Upper lobe of left lung (tissue), 6 donors: Measurements from ENCODE around the gene PDZD2. TPM values are rescaled to one million over a fixed set of nuclear protein-coding genes. Genes with fewer than 3 reads are reported as not detected.

Experiments used
- ATAC-seq, 2 donors: fragments of 200-7000 bp; cut with Tn5 transposase; one replicate each; pipeline ENCODE4 v1.9.1; 2022; ENCODE audit warnings: mild to moderate bottlenecking in 2 of 2, moderate library complexity in 2 of 2; ENCODE audit not compliant: low FRiP score in 2 of 2
- DNase-seq, 2 donors: peaks; one replicate each; pipeline ENCODE4 v3.0.0-alpha.2; 2019 to 2020
- H3K27ac ChIP-seq, 4 donors: fragments of 200-600 bp; sonication (generic); one replicate each; pipeline ENCODE4 v1.5.1; 2016 to 2019
- H3K27me3 ChIP-seq, 4 donors: fragments of 200-600 bp; sonication (generic); one replicate each; pipeline ENCODE4 v1.5.1; 2017 to 2019
- H3K36me3 ChIP-seq, 4 donors: fragments of 200-600 bp; sonication (generic); one replicate each; pipeline ENCODE4 v1.5.1; 2016 to 2019
- H3K4me1 ChIP-seq, 4 donors: fragments of 200-600 bp; sonication (generic); one replicate each; pipeline ENCODE4 v1.5.1; 2018 to 2019
- H3K4me3 ChIP-seq, 4 donors: fragments of 200-600 bp; sonication (generic); one replicate each; pipeline ENCODE4 v1.5.1; 2017 to 2019; ENCODE audit warnings: mild to moderate bottlenecking in 2 of 4, moderate library complexity in 1 of 4
- H3K9me3 ChIP-seq, 4 donors: fragments of 200-600 bp; sonication (generic); one replicate each; pipeline ENCODE4 v1.5.1; 2018 to 2019
- EP300 ChIP-seq, 4 donors: sonication (generic); formaldehyde crosslinking; IDR thresholded peaks; one replicate each; pipeline ENCODE4 v1.5.1; 2017; ENCODE audit warnings: antibody characterized with exemption in 4 of 4, control low read depth in 2 of 4
- POLR2A ChIP-seq, 4 donors: fragments of 450-650 bp; IDR thresholded peaks; one replicate each; pipeline ENCODE4 v1.5.1; 2016 to 2017; ENCODE audit warnings: antibody characterized with exemption in 4 of 4, mild to moderate bottlenecking in 2 of 4
- POLR2AphosphoS5 ChIP-seq, 2 donors: sonication (generic); formaldehyde crosslinking; IDR thresholded peaks; one replicate each; pipeline ENCODE4 v1.5.1; 2017; ENCODE audit warnings: antibody characterized with exemption in 2 of 2
- WGBS, 2 donors: methylation state at CpG; one replicate each; pipeline ENCODE4 v1.1.5; 2017 to 2018; 5-methylcytosine and 5-hydroxymethylcytosine counted together
- total RNA-seq, 6 donors: library from RNA; depleted of rRNA in 4 of 6; stranded (reverse); fragments of >200 nt in 4 of 6; gene quantifications; one replicate each; pipeline versions ENCODE4 v1.1.0 to v1.2.1, GENCODE V29; 2016 to 2021
- TF ChIP-seq, protein P1 (sequence below), 6 experiments: fragments of 450-650 bp in 4 of 6; fragments of 200-600 bp in 2 of 6; sonication (generic) in 2 of 6; IDR thresholded peaks; one replicate each; pipeline ENCODE4 v1.5.1; 2016 to 2019; ENCODE audit warnings: antibody characterized with exemption in 6 of 6
- donor health status: DM: no; HTN: no; CAD: no; lungs with moderate emphysema.
- donor health status: DM: no; HTN: yes; CAD: no; lungs with severe emphysema.

The PDZD2 gene
- total RNA-seq, 6 donors from 2014 or later = 53.4 to 73.6 (median 68.4) TPM

DNA sequence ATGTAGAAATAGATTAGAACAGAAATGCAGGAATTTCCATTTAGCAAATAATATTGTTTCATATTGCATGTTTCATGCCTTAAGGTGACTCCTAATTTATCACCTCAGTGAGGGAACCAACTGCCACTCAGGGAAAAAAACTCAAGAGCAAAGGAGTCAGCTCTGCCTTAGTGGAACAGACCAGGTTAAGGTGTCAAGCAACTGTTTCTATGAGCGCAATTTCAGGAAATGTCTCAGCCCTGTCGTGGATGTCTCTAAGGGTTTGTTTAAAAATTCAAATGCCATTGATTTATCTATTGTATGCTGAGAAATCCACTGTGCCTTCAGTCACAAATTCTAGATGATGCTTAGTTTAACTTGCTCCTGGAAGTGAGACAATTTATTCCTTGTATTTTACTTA is 34.7 kb upstream of the PDZD2 start:
- no peak for ATAC-seq
- H3K9me3 ChIP-seq = no peaks in the 10 kb centered on the region
- no peak overlapping the region for H3K4me3 ChIP-seq
- TF ChIP-seq EP300 (IDR thresholded peaks at IDR 0.05) (no peak), POLR2A (IDR thresholded peaks at IDR 0.05) (no peak), POLR2AphosphoS5 (IDR thresholded peaks at IDR 0.05) (no peak)
- TF ChIP-seq, protein P1, sequence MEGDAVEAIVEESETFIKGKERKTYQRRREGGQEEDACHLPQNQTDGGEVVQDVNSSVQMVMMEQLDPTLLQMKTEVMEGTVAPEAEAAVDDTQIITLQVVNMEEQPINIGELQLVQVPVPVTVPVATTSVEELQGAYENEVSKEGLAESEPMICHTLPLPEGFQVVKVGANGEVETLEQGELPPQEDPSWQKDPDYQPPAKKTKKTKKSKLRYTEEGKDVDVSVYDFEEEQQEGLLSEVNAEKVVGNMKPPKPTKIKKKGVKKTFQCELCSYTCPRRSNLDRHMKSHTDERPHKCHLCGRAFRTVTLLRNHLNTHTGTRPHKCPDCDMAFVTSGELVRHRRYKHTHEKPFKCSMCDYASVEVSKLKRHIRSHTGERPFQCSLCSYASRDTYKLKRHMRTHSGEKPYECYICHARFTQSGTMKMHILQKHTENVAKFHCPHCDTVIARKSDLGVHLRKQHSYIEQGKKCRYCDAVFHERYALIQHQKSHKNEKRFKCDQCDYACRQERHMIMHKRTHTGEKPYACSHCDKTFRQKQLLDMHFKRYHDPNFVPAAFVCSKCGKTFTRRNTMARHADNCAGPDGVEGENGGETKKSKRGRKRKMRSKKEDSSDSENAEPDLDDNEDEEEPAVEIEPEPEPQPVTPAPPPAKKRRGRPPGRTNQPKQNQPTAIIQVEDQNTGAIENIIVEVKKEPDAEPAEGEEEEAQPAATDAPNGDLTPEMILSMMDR (IDR thresholded peaks at IDR 0.05) = no peak
- no peaks in the 10 kb centered on the region for H3K27me3 ChIP-seq
- no peak overlapping the region for H3K27ac ChIP-seq
- no peak for DNase-seq
- H3K36me3 ChIP-seq = no peaks in the 10 kb centered on the region
- WGBS, 2 donors = 61 to 67% methylated on average over 2 of the region's 2 CpGs
- H3K4me1 ChIP-seq = no peaks in the 10 kb centered on the region

DNA sequence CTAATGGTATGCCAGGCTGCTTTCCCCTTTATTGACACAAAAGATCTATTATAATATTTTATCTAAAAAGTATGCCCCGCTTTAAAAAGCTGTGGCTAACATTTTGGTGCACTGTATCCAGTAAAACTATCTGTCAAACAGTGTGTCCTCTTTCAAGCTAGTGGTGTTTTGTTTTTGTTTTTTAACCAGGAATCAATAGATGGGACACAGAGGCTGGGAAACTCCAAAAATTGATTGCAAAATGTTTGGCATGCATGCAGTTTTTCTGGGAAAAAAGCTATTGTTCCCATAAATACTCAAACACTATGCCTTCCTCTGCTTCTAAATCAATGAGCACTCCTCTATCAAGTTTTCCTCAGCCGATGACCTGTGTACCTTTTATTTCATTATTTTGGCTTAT is 34.3 kb upstream of the PDZD2 start:
- 80 to 87% methylated on average over 2 of the region's 2 CpGs for WGBS, 2 donors
- Histone ChIP-seq H3K27ac (no peak overlapping the region), H3K9me3 (no peaks in the 10 kb centered on the region), H3K4me3 (no peak overlapping the region), H3K4me1 (no peaks in the 10 kb centered on the region), H3K36me3 (no peaks in the 10 kb centered on the region), H3K27me3 (no peaks in the 10 kb centered on the region)
- ATAC-seq (no peak), DNase-seq (no peak)
- TF ChIP-seq, protein P1 (IDR thresholded peaks at IDR 0.05) = no peak
- no peak for TF ChIP-seq EP300 (IDR thresholded peaks at IDR 0.05)
- TF ChIP-seq POLR2A (IDR thresholded peaks at IDR 0.05) = no peak
- no peak for TF ChIP-seq POLR2AphosphoS5 (IDR thresholded peaks at IDR 0.05)

DNA sequence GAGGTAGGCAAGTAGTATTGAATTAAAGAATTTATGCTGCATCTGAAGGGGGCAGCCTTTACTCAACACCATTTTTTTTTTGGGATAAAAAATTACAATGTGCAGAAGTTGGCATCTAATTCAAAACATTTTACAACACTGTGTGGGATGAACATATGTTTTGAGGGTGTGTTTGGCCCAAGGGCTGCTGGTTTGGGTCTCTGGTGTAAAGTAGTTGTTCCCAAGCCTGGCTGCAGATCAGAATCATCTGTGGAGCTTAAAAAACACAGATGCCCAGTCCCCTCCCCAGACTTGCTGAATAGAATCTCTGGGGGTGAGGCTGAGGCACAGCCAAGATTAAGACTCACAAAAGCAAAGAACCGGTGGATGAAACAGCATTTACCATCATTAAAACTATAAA is 33.0 kb upstream of the PDZD2 start:
- 82 to 95% methylated on average over 1 of the region's 1 CpG for WGBS, 2 donors

DNA sequence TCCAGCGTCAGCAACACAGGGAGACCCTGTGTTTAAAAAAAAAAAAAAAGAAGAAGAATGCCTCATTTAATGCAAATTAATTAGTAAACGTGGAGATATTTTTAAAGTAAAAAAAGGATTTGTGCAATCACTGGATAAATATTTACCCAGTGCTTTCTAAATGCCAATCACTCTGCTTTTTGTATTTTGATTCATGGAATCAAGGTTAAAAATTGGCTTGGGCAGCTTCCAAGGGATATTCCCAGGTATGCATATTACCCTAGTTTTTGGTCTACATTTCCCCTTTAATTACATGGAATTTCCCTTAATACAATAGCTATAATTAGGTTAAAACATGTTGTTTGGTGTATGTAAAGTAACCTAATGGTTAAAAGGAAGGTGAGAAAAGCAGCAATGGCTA is 31.4 kb upstream of the PDZD2 start:
- WGBS, 2 donors = 44 to 46% methylated on average over 2 of the region's 2 CpGs
- no peak for ATAC-seq
- H3K27me3 ChIP-seq = no peaks in the 10 kb centered on the region

More for the DNA sequence above, 33.0 kb upstream of the PDZD2 start:
- DNase-seq (no peak), ATAC-seq (no peak)
- Histone ChIP-seq H3K4me3 (no peak overlapping the region), H3K36me3 (no peaks in the 10 kb centered on the region), H3K9me3 (no peaks in the 10 kb centered on the region), H3K4me1 (no peaks in the 10 kb centered on the region), H3K27ac (no peak overlapping the region), H3K27me3 (no peaks in the 10 kb centered on the region)
- TF ChIP-seq POLR2A (IDR thresholded peaks at IDR 0.05) (no peak), POLR2AphosphoS5 (IDR thresholded peaks at IDR 0.05) (no peak), EP300 (IDR thresholded peaks at IDR 0.05) (no peak)
- TF ChIP-seq, protein P1 (IDR thresholded peaks at IDR 0.05) = no peak

DNA sequence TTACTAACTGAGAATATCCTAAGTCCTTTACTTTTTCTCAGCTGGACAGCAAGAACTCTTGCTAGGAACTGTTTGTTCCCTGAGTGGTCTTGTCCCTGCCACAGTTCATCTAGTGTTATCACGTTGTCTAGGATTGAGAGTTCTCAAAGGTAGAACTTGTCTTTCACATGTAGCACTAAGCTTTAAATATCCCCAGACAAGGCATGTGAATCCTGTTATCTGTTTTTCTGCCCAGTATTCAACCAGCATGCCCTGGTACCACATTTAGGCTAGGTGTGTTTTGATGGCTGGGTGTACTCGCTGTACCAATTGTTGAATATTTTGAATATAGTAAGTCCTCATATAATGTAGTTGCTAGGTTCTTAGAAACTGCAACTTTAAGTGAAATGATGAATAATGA is 27.9 kb upstream of the PDZD2 start:
- no peaks in the 10 kb centered on the region for H3K36me3 ChIP-seq
- H3K27ac ChIP-seq = no peak overlapping the region
- TF ChIP-seq EP300 (IDR thresholded peaks at IDR 0.05) (no peak), POLR2A (IDR thresholded peaks at IDR 0.05) (no peak), POLR2AphosphoS5 (IDR thresholded peaks at IDR 0.05) (no peak)
- TF ChIP-seq, protein P1 (IDR thresholded peaks at IDR 0.05) = no peak
- WGBS, 2 donors = 89% methylated on average over 2 of the region's 2 CpGs
- H3K4me1 ChIP-seq = no peaks in the 10 kb centered on the region
- ATAC-seq (no peak), DNase-seq (no peak)
- no peaks in the 10 kb centered on the region for H3K9me3 ChIP-seq
- H3K4me3 ChIP-seq = no peak overlapping the region
- no peaks in the 10 kb centered on the region for H3K27me3 ChIP-seq

More for the DNA sequence above, 31.4 kb upstream of the PDZD2 start:
- Histone ChIP-seq H3K9me3 (no peaks in the 10 kb centered on the region), H3K27ac (no peak overlapping the region), H3K36me3 (no peaks in the 10 kb centered on the region), H3K4me1 (no peaks in the 10 kb centered on the region), H3K4me3 (no peak overlapping the region)
- DNase-seq = no peak
- TF ChIP-seq POLR2A (IDR thresholded peaks at IDR 0.05) (no peak), POLR2AphosphoS5 (IDR thresholded peaks at IDR 0.05) (no peak), EP300 (IDR thresholded peaks at IDR 0.05) (no peak)
- TF ChIP-seq, protein P1 (IDR thresholded peaks at IDR 0.05) = no peak
